HL-60 (cell line): ENCODE measurements around the gene ETV3.

Experiments
- DNase-seq, 2 experiments: peaks; one replicate each; pipeline ENCODE4 v3.0.0-alpha.2; 2010 to 2020; ENCODE audit warnings: low read depth in 1 of 2, low spot score in 1 of 2
- H3K27ac ChIP-seq: fragments of 250-450 bp; sonication (Bioruptor Pico); replicated peaks from 2 replicates; pipeline ENCODE4 v1.5.1; 2020; ENCODE audit warnings: mild to moderate bottlenecking, moderate library complexity
- H3K27me3 ChIP-seq: fragments of 250-450 bp; sonication (Bioruptor Pico); 2 replicates; pipeline ENCODE4 v1.5.1; 2021; ENCODE audit warnings: mild to moderate bottlenecking, moderate library complexity; ENCODE audit not compliant: insufficient read depth, poor library complexity, severe bottlenecking
- H3K4me3 ChIP-seq: replicated peaks from 2 replicates; pipeline ENCODE4 v1.5.1; 2011; ENCODE audit warnings: mild to moderate bottlenecking, control low read depth, low read length; ENCODE audit not compliant: insufficient read depth
- GABPA ChIP-seq: IDR thresholded peaks from 2 replicates; pipeline ENCODE4 v1.6.1; 2012; ENCODE audit warnings: low read depth
- POLR2AphosphoS5 ChIP-seq: IDR thresholded peaks from 2 replicates; pipeline ENCODE4 v1.6.1; 2012; ENCODE audit warnings: low read depth
- REST ChIP-seq: IDR thresholded peaks from 2 replicates; pipeline ENCODE4 v1.6.1; 2012; ENCODE audit warnings: low read depth; ENCODE audit not compliant: insufficient replicate concordance
- SPI1 ChIP-seq: IDR thresholded peaks from 2 replicates; pipeline ENCODE4 v1.6.1; 2012; ENCODE audit warnings: low read depth, mild to moderate bottlenecking, borderline replicate concordance
- TF ChIP-seq, protein P1 (sequence below): IDR thresholded peaks from one replicate; pipeline ENCODE4 v1.5.1; 2011; ENCODE audit warnings: low read length, control low read depth, inconsistent platforms; ENCODE audit not compliant: insufficient read depth

ETV3 gene

GRCh38 chr1:157090771-157091170, 47.4 kb downstream of the ETV3 start:
- Histone ChIP-seq H3K27ac (no peak overlapping the region), H3K27me3 (no peaks in the 10 kb centered on the region), H3K4me3 (no peak overlapping the region)
- TF ChIP-seq GABPA (no peak), POLR2AphosphoS5 (no peak), REST (no peak), SPI1 (no peak)
- TF ChIP-seq, protein P1, sequence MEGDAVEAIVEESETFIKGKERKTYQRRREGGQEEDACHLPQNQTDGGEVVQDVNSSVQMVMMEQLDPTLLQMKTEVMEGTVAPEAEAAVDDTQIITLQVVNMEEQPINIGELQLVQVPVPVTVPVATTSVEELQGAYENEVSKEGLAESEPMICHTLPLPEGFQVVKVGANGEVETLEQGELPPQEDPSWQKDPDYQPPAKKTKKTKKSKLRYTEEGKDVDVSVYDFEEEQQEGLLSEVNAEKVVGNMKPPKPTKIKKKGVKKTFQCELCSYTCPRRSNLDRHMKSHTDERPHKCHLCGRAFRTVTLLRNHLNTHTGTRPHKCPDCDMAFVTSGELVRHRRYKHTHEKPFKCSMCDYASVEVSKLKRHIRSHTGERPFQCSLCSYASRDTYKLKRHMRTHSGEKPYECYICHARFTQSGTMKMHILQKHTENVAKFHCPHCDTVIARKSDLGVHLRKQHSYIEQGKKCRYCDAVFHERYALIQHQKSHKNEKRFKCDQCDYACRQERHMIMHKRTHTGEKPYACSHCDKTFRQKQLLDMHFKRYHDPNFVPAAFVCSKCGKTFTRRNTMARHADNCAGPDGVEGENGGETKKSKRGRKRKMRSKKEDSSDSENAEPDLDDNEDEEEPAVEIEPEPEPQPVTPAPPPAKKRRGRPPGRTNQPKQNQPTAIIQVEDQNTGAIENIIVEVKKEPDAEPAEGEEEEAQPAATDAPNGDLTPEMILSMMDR = no peak
- no peak for DNase-seq

DNA sequence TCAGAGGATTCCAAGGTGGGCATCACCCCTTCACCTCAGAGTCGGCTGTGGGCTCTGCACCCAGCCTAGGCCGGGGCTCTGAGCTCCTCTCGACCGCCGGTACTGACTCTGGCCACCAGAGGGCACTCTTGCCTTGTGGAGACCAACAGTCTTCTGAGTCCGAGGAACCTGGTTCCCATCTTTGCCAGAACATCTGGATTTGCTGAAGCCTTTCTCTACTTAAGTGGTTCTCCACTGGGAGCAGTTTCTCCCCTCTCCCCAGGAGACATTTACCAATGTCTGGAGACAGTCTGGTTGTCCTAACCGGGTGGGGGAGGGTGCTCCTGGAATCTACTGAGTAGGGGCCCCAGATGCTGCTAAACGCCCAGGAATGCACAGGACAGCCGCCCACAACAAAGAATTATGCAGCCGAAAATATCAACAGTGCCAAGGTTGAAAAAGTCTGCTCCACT, 48.0 kb downstream of the ETV3 start:
- DNase-seq = peak; percentile 50 to 74
- Histone ChIP-seq H3K4me3 (no peak overlapping the region), H3K27ac (no peak overlapping the region), H3K27me3 (no peaks in the 10 kb centered on the region)
- TF ChIP-seq GABPA (no peak), SPI1 (no peak), REST (no peak), POLR2AphosphoS5 (no peak)
- TF ChIP-seq, protein P1 = peak; percentile 89

GRCh38 chr1:157089789-157090188, 48.4 kb downstream of the ETV3 start:
- Histone ChIP-seq H3K27me3 (no peaks in the 10 kb centered on the region), H3K4me3 (no peak overlapping the region), H3K27ac (no peak overlapping the region)
- TF ChIP-seq REST (no peak), GABPA (no peak), POLR2AphosphoS5 (no peak), SPI1 (no peak)
- TF ChIP-seq, protein P1 = no peak
- DNase-seq = no peak
